Heart right ventricle (tissue), 16 donors: ENCODE data around the gene JAK3. TPM values are rescaled to one million over a fixed set of nuclear protein-coding genes. Genes with fewer than 3 reads are reported as not detected.

ENCODE experiments used
- ATAC-seq, 8 donors: fragments of 200-7000 bp; cut with Tn5 transposase; one replicate each; pipeline ENCODE4 v1.9.1; 2020; ENCODE audit warnings: mild to moderate bottlenecking in 8 of 8, moderate library complexity in 8 of 8, moderate number of reproducible peaks in 1 of 8
- DNase-seq, 2 donors: peaks; one replicate each; pipeline ENCODE4 v3.0.0-alpha.2; 2020
- H3K27ac ChIP-seq, 10 donors: fragments of 200-600 bp; sonication (generic) in 2 of 10; one replicate each; pipeline versions ENCODE4 v1.5.0 to v1.8.0; 2020 to 2022; ENCODE audit warnings: mild to moderate bottlenecking in 3 of 10
- H3K27me3 ChIP-seq, 7 donors: fragments of 200-600 bp; one replicate each; pipeline ENCODE4 v1.8.0; 2021 to 2022; ENCODE audit warnings: mild to moderate bottlenecking in 2 of 7
- H3K36me3 ChIP-seq, 9 donors: fragments of 200-600 bp; sonication (generic) in 1 of 9; one replicate each; pipeline versions ENCODE4 v1.5.0 to v1.8.0; 2020 to 2022; ENCODE audit warnings: mild to moderate bottlenecking in 2 of 9
- H3K4me1 ChIP-seq, 9 donors: fragments of 200-600 bp; sonication (generic) in 1 of 9; one replicate each; pipeline versions ENCODE4 v1.5.0 to v1.8.0; 2020 to 2022; ENCODE audit warnings: mild to moderate bottlenecking in 4 of 9
- H3K4me3 ChIP-seq, 10 donors: fragments of 200-600 bp; sonication (generic) in 2 of 10; one replicate each; pipeline versions ENCODE4 v1.5.0 to v1.8.0; 2020 to 2022; ENCODE audit warnings: mild to moderate bottlenecking in 7 of 10, moderate library complexity in 2 of 10
- H3K9me3 ChIP-seq, 11 donors: fragments of 200-600 bp in 10 of 11; sonication (generic) in 2 of 11; one replicate each; pipeline versions ENCODE4 v1.5.0 to v1.8.0; 2013 to 2022; ENCODE audit warnings: mild to moderate bottlenecking in 2 of 11, control low read depth in 1 of 11, moderate library complexity in 1 of 11
- CTCF ChIP-seq, 9 donors: fragments of 200-600 bp; sonication (generic) in 2 of 9; IDR thresholded peaks; one replicate each; pipeline versions ENCODE4 v1.5.0 to v1.8.0; 2021 to 2022; ENCODE audit warnings: antibody characterized with exemption in 9 of 9, mild to moderate bottlenecking in 5 of 9, moderate library complexity in 1 of 9
- WGBS, 2 donors: extraction: QIAGEN DNeasy Blood & Tissue Kit; methylation state at CpG; one replicate each; pipeline ENCODE4 v1.1.7; 2013; ENCODE audit warnings: inconsistent platforms in 1 of 2; 5-methylcytosine and 5-hydroxymethylcytosine counted together
- intact Hi-C, 10 donors: fragments of 100-400 bp; cut with DNase I; formaldehyde crosslinking; loops; one replicate each; pipeline versions ENCODE4 v1.11.1 to v1.14.2; 2022
- polyA plus RNA-seq, 2 donors: library from polyadenylated mRNA; stranded (reverse); fragments of 200-250 nt; gene quantifications; one replicate each; pipeline ENCODE4 v1.2.3, GENCODE V29; 2013
- total RNA-seq, 10 donors: library from RNA; stranded (reverse); fragmentation: NEBNext Ultra II Directional in 3 of 10; extraction: Animal tissue kit (Norgen Biotek cat#: 25700) in 3 of 10; gene quantifications; one replicate each; pipeline versions ENCODE4 v1.2.1 to v1.2.4, GENCODE V29; 2021 to 2023
- donor health status: Arrhythmogenic right ventricular cardiomyopathy.
- donor health status: ischemic (EF 13 %, LVEDD 7.1; RV severe dilation, severe dysfunction).
- donor health status: healthy with polysubstance abuse.
- donor health status: DM: no; HTN: yes; CAD: no.
- donor health status: DM: no; HTN: no; CAD: no.
- donor health status: ischemic (EF 25% LVEDD 6.9; RV normal size, moderate dysfunction).
- donor health status: ischemic (EF 25% LVEDD 5.7; RV mildly dilated, moderate dysfunction).
- donor health status: healthy.
- donor health status: DM: yes; HTN: yes; CAD: no.
- donor health status: Ischemic cardiomyopathy.
- donor health status: ischemic (EF 35%, LVEDD 5.7; RV mildly dilated, moderate dysfunction).
- donor health status: nonischemic (EF 11% LVEDD 7.7; RV severe dilation, severe dysfunction).
- donor health status: DM: yes; HTN: yes; CAD: no.
- donor health status: PGD.
- donor health status: ischemic (EF 29% LVEDD 5.4; RV normal size, mild dysfunction).
- donor health status: nonischemic (EF 23%, LVEDD 6.1; RV moderate dilation, normal function).

JAK3 gene
- total and polyA plus RNA-seq, 12 donors = 0.59 to 16.9 (median 1.6) TPM

DNA sequence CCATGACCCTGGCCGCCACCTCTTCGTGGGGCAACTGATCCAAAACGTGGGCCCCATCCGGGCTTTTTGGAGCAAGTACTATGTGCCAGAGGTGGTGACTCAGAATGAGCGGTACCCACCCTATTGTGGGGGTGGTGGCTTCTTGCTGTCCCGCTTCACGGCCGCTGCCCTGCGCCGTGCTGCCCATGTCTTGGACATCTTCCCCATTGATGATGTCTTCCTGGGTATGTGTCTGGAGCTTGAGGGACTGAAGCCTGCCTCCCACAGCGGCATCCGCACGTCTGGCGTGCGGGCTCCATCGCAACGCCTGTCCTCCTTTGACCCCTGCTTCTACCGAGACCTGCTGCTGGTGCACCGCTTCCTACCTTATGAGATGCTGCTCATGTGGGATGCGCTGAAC lies 36.1 kb downstream of the JAK3 start:
- Histone ChIP-seq H3K36me3 (no peaks in the 10 kb centered on the region), H3K4me1 (no peaks in the 10 kb centered on the region), H3K9me3 (peaks cover 0 to 8% (median 0%) of the 10 kb centered on the region in 11 donors), H3K27me3 (peaks cover 0 to 78% (median 42%) of the 10 kb centered on the region in 7 donors), H3K27ac (no peak overlapping the region), H3K4me3 (no peak overlapping the region)
- DNase-seq (no peak), ATAC-seq (no peak)
- intact Hi-C loops = no loop called here
- 84 to 89% methylated on average over 20 of the region's 20 CpGs for WGBS, 2 donors
- no peak for TF ChIP-seq CTCF (IDR thresholded peaks at IDR 0.05)

GRCh38 chr19:17811103-17811502 lies 36.7 kb downstream of the JAK3 start:
- Histone ChIP-seq H3K27ac (no peak overlapping the region), H3K36me3 (no peaks in the 10 kb centered on the region), H3K4me3 (no peak overlapping the region), H3K4me1 (no peaks in the 10 kb centered on the region), H3K27me3 (peaks cover 0 to 78% (median 40%) of the 10 kb centered on the region in 7 donors), H3K9me3 (peaks cover 0 to 8% (median 0%) of the 10 kb centered on the region in 11 donors)
- WGBS, 2 donors = 95 to 100% methylated on average over 2 of the region's 2 CpGs
- ATAC-seq = no peak
- TF ChIP-seq CTCF (IDR thresholded peaks at IDR 0.05) = no peak
- intact Hi-C loops = no loop called here
- DNase-seq = no peak

- H3K4me1 ChIP-seq = peaks cover 0 to 10% (median 0%) of the 10 kb centered on the region in 9 donors
- intact Hi-C loops = no loop called here
- no peak overlapping the region for H3K27ac ChIP-seq
- no peaks in the 10 kb centered on the region for H3K36me3 ChIP-seq
- H3K9me3 ChIP-seq = peaks cover 0 to 8% (median 0%) of the 10 kb centered on the region in 11 donors
- no peak for TF ChIP-seq CTCF (IDR thresholded peaks at IDR 0.05)
- no peak for DNase-seq
- H3K27me3 ChIP-seq = peaks cover 0 to 76% (median 31%) of the 10 kb centered on the region in 7 donors
- WGBS, 2 donors = 47 to 58% methylated on average over 35 to 38 of the region's 38 CpGs
- H3K4me3 ChIP-seq = no peak overlapping the region
- no peak for ATAC-seq
These were observed 40.0 kb downstream of the JAK3 start for GRCh38 chr19:17807731-17808316.

- no peak overlapping the region for H3K4me3 ChIP-seq
- H3K4me1 ChIP-seq = peaks cover 0 to 14% (median 0%) of the 10 kb centered on the region in 9 donors
- peaks cover 0 to 75% (median 35%) of the 10 kb centered on the region in 7 donors for H3K27me3 ChIP-seq
These were observed 40.8 kb downstream of the JAK3 start for GRCh38 chr19:17806945-17807344.

More at GRCh38 chr19:17806945-17807344, 40.8 kb downstream of the JAK3 start:
- TF ChIP-seq CTCF (IDR thresholded peaks at IDR 0.05) = no peak
- ATAC-seq (no peak), DNase-seq (no peak)
- Histone ChIP-seq H3K27ac (no peak overlapping the region), H3K9me3 (peaks cover 0 to 8% (median 0%) of the 10 kb centered on the region in 11 donors), H3K36me3 (no peaks in the 10 kb centered on the region)
- intact Hi-C loops = no loop called here
- WGBS, 2 donors = 70 to 77% methylated on average over 3 of the region's 3 CpGs
